Chondrocyte (in vitro differentiated cells): ENCODE data around the gene LAMP5. TPM values are rescaled to one million over a fixed set of nuclear protein-coding genes. Genes with fewer than 3 reads are reported as not detected.

Source experiments
- DNase-seq: peaks from one replicate; pipeline ENCODE4 v3.0.0; 2021; ENCODE audit warnings: mixed read lengths, low spot score
- H3K27ac Mint-ChIP-seq: one replicate; pipeline ENCODE4 v1.8.0; 2021; ENCODE audit warnings: mild to moderate bottlenecking, moderate library complexity, mixed read lengths; ENCODE audit not compliant: unreplicated experiment
- H3K27me3 Mint-ChIP-seq: 2 replicates; pipeline ENCODE4 v1.8.0; 2021; ENCODE audit warnings: low read depth, mixed read lengths
- H3K36me3 Mint-ChIP-seq: 2 replicates; pipeline ENCODE4 v1.8.0; 2021; ENCODE audit warnings: low read depth, mixed read lengths
- H3K4me1 Mint-ChIP-seq: 2 replicates; pipeline ENCODE4 v1.8.0; 2021; ENCODE audit warnings: low read depth, mild to moderate bottlenecking, mixed read lengths
- H3K4me3 Mint-ChIP-seq: one replicate; pipeline ENCODE4 v1.8.0; 2021; ENCODE audit warnings: mild to moderate bottlenecking, moderate library complexity, mixed read lengths; ENCODE audit not compliant: unreplicated experiment
- H3K9me3 Mint-ChIP-seq: 2 replicates; pipeline ENCODE4 v1.8.0; 2021; ENCODE audit warnings: low read depth, mixed read lengths
- CTCF ChIP-seq: fragments of 200-600 bp; sonication (generic); IDR thresholded peaks from 2 replicates; pipeline ENCODE4 v1.5.0; 2021; ENCODE audit warnings: antibody characterized with exemption, mild to moderate bottlenecking, moderate library complexity
- total RNA-seq: library from RNA; stranded (reverse); gene quantifications from 3 replicates; pipeline ENCODE4 v1.2.1, GENCODE V29; 2021

LAMP5 gene
- total RNA-seq, 1 donor from 2014 or later = 2.5 TPM

- DNase-seq = no peak
- peaks cover 51% of the 10 kb centered on the region for H3K27me3 Mint-ChIP-seq
- peaks cover 3% of the 10 kb centered on the region for H3K36me3 Mint-ChIP-seq
- H3K9me3 Mint-ChIP-seq = no peaks in the 10 kb centered on the region
- TF ChIP-seq CTCF = no peak
- peak overlapping the region; percentile 71 for H3K4me3 Mint-ChIP-seq
- H3K4me1 Mint-ChIP-seq = peaks cover 26% of the 10 kb centered on the region
- no peak overlapping the region for H3K27ac Mint-ChIP-seq
Measured at GRCh38 chr20:9516234-9516871, 2.0 kb downstream of the LAMP5 start.

DNA sequence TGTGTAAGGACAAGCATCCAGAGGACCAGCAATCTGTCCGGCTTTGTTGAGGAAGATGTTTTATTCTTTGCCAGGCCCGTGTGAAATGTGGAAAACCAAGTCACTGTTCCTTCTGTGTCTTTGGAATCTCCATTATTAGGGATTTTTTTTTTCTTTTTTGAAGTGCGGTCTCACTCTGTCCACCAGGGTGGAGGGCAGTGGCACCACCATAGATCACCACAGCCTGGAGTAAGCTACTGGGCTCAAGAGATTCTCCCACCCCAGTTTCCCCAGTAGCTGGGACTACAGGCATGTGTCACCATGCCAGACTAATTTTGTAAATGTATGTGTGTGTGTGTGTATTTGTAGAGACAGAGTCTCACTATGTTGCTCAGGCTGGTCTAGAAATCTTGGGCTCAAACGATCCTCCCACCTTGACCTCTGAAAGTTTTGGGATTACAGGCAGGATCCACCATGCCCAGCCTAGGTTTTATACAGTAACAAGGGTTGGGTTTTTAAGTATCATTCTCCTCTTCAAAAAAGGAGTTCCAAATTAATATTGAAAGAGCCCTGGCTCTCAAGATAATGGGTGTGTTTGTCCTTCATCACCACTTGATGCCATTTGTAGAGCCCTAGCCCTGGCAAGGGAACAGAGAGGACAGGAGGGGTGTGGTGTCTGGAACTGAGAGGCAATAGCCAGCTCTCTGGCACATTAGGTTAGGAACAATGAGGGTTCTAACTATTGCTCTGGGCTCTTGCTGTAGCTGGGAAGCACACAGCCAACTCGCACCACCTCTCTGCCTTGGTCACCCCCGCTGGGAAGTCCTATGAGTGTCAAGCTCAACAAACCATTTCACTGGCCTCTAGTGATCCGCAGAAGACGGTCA lies 3.1 kb downstream of the LAMP5 start:
- no peak for DNase-seq
- peaks cover 3% of the 10 kb centered on the region for H3K36me3 Mint-ChIP-seq
- H3K9me3 Mint-ChIP-seq = no peaks in the 10 kb centered on the region
- no peak overlapping the region for H3K4me3 Mint-ChIP-seq
- H3K4me1 Mint-ChIP-seq = peaks cover 26% of the 10 kb centered on the region
- no peak for TF ChIP-seq CTCF
- H3K27ac Mint-ChIP-seq = no peak overlapping the region
- H3K27me3 Mint-ChIP-seq = peaks cover 43% of the 10 kb centered on the region

DNA sequence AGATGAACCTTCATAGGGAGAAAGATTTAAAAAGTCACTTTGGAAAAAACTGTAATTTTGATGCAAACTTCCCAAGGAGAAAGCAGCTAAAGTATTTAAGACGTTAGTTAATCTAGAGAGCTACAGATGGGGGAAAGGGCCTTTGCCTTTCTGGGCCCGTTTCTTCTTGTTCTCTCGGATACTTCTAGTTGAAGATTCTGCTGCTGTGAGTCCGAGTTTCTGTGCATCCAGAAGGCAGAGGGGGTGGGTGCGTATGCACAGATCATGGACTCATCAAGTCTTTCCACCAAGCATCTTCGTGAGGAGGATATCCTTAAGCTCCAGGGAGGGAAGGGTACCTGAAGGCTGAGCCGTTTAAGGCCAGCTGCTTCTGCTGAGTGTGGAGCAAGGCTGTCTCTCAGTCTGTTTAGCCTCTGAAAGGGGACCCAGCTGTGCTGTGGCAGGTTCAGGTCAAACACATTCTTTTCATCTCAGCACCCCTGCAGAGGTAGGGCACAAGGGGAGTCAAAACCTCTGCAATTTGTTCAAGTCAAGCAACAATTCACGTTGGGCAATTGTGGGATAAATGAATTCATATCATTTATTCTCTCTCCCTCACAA lies 4.3 kb downstream of the LAMP5 start:
- TF ChIP-seq CTCF = no peak
- Mint-ChIP-seq H3K4me3 (no peak overlapping the region), H3K27me3 (peaks cover 40% of the 10 kb centered on the region), H3K36me3 (peaks cover 3% of the 10 kb centered on the region), H3K27ac (no peak overlapping the region), H3K4me1 (peaks cover 26% of the 10 kb centered on the region), H3K9me3 (no peaks in the 10 kb centered on the region)
- no peak for DNase-seq

- Mint-ChIP-seq H3K27ac (no peak overlapping the region), H3K27me3 (peaks cover 34% of the 10 kb centered on the region), H3K9me3 (no peaks in the 10 kb centered on the region), H3K4me1 (peaks cover 16% of the 10 kb centered on the region), H3K36me3 (peaks cover 3% of the 10 kb centered on the region), H3K4me3 (no peak overlapping the region)
- DNase-seq = no peak
- TF ChIP-seq CTCF = no peak
Measured at GRCh38 chr20:9520086-9520485, 5.7 kb downstream of the LAMP5 start.

DNA sequence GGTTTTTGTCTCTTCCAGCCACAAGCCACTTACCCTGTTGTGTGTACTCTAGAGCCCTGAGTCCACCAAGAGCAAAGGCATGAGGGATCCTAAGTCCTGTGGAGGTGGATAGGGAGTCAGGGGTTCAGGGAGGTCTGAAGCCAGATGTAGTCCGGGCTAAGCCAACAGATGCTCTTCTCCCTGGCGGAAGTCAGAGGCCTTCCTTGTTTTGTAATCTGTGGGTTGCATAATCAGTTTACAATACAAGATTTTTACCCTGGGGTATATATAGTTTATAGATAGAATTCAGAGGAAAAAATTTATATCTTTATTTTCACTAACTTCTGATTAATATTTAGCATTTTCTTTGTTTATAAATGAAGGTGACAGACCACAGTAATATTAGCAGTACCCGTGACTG lies 9.2 kb downstream of the LAMP5 start:
- H3K9me3 Mint-ChIP-seq = no peaks in the 10 kb centered on the region
- DNase-seq = no peak
- TF ChIP-seq CTCF = no peak
- H3K4me1 Mint-ChIP-seq = no peaks in the 10 kb centered on the region
- H3K4me3 Mint-ChIP-seq = no peak overlapping the region
- H3K27me3 Mint-ChIP-seq = peaks cover 6% of the 10 kb centered on the region
- H3K27ac Mint-ChIP-seq = no peak overlapping the region
- peaks cover 2% of the 10 kb centered on the region for H3K36me3 Mint-ChIP-seq
